M059J (cell line): ENCODE measurements around the gene SMIM41. TPM values are rescaled to one million over a fixed set of nuclear protein-coding genes. Genes with fewer than 3 reads are reported as not detected.

ENCODE experiments used
- DNase-seq: peaks from one replicate; pipeline ENCODE4 v3.0.0-alpha.2; 2012; ENCODE audit warnings: low read depth
- total RNA-seq: library from RNA; depleted of rRNA; stranded (reverse); fragments of >200 nt; shearing (Covaris generic); gene quantifications from 2 replicates; pipeline ENCODE4 v1.2.3, GENCODE V29; 2014

Gene SMIM41
- total RNA-seq, 1 experiment from 2014 or later, result not detected

DNA sequence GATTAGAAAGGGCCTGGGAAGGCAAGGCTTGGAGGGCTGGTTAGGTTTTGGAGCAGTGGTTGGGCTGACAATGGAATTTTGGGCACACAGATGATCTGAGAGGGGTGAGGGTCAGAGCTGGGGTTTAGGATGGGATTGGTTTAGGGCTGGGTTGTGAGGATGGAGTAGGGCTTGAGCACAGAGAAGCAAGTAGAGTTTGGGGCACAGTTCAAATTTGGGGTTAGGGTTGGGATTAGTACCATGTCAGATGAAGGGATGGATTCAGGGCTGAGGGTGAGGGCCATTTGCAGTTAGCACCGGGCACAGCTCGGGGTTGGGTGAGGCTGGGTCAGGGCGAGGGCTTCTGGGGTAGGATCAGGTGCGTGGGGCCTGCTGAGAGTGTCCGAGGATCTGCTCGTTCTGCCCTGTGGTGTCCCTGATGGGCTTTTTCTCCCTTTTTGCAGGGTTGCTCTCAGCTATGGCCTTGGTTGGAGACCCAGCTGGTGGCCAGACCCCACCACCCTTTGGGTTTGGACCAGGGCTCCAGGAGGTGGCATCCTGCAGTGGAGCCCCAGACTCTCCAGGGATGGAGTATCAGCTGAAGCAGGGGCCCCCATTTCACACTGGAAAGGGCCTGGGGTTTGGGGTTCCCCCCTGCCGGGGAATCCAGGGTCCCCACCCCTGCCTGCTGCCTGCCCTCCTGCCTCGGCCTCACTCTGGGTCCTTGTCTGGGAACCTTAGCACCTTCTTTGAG is 66.8 kb downstream of the SMIM41 start:
- DNase-seq, result no peak

DNA sequence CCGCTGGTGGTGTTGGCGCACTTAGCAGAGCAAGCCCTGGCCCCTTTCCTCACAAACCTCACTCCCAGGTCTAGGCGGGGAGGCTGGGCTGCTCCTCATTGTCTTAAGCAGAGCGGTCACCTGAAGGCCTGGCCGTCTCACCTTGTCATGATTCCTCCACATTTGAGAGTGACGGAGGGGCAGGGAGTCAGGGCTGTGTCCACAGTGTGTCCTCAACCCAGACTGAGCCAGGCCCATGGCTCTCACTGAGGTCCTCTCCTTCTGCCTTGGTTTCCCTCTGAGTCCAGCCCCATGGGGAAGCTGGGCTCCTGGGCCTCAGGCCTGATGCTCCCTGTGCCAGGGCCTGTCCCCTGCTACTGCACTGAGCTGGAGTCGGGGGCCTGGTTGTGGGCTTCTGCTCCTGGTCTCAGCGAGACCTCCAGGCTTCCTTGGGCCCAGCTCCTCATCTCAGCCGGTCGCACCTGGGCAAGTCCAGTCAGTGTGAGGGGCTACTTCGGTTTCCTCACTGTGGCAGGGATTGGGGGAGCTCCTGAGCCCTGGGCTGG is 67.4 kb downstream of the SMIM41 start:
- no peak for DNase-seq

DNA sequence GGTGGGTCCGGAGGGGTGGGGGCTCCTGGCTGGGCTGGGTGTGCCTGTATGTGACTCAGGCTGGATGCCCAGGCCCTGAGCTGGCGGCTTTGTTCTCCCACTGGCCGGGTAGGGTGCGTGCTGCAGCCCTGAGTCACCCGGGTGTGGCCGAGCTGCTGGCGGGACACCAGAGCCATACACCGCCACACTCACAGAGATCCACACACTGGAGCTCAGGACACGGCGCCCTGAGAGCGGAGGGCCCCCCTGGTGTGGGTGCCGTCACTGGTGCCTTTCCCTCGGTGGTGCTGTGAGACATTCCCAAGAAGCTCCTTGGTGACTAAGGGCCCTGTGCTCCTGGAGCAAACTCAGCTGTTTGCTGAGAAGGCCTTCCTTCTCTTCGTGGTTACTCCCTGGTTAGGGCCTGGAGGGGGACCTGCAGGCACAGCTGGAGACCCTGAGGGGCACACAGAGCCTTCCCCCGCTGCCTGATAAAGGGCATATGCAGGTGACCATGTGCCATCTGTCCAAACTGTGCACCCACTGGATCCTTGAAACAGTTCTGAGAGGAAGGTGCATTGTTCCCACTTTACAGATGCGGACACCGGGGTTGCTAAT is 68.0 kb downstream of the SMIM41 start:
- peak; percentile 98 for DNase-seq

DNA sequence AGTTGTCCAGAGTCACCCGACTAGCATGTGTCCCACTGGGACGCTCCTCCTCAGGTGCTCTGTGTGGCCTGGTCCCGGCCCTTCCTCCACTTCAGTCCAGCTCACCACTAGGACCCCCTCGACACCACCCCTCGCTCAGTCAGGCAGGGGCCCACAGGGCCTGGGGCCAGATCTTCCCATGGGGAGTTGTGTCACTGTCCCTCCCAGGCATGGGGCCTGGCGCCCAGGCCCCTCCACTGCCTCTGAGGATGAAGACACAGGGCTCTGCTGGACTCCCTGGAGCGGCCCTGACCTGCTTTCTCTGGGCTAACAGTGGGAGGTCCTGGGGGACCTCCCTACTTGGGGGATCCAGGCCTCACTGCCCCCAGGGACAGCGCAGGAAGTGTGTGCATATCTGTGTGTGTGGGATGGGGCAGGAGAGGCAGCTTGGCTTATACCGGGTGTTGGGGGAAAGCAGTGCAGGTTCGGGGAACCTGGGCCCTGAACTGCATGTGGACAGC is 68.5 kb downstream of the SMIM41 start:
- peak; percentile 47 for DNase-seq

DNA sequence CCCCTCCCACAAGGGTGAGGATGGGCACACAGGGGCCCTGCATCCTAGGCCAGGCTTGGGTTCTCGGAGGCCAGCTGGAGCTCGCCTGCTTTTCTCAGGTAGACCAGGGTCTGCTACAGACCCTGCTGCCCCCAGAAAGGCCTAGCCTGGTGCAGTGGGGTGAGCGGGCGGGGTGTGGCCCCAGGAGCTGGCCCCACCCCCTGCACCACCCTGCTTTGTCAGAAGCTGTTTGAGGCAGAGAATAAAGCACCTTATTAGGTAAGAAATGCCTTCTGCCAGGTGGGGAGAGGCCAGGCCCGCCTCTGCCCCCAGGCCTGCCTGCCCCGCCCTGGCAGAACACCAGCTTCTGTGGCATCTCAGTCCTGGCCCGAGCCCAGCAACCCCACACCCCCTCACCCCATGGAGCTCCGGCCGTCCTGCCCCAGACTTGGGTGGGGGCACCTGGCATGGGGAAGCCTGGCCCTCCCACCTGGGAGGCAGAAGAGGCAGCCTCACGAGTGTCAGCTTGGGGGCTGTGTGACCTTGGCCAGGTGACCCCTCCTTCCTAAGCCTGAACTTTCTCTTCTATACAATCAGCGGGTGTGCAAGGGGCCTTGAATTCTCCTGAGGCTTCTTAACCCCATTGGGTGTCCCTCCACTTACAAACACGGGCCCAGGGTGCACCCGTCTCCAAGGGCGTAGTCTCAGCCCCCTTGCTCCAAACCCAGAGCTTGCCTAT is 69.1 kb downstream of the SMIM41 start:
- peak; percentile 90 for DNase-seq

DNA sequence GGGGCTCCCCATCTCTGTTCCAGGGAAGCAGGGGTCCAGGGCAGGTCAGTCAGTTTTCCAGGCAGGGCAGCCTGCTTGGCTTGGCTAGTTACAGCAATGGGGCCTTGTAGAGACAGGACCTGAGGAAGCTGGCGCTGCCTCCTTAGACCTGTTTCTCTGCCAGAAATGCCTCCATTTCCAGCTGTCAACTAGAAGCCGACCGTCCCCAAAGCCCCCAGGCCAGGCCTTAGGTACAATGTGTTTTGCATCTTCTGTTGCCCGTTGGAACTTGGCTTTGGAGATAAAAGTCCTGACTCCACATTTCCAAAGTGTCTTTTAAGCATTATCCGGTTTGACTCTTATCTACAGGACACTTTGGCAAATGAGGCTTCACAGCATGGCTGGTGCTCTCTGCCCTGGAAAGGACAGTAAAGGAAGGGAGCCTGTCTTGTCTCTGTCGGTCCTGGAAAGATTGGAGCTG is 69.7 kb downstream of the SMIM41 start:
- DNase-seq, result no peak

DNA sequence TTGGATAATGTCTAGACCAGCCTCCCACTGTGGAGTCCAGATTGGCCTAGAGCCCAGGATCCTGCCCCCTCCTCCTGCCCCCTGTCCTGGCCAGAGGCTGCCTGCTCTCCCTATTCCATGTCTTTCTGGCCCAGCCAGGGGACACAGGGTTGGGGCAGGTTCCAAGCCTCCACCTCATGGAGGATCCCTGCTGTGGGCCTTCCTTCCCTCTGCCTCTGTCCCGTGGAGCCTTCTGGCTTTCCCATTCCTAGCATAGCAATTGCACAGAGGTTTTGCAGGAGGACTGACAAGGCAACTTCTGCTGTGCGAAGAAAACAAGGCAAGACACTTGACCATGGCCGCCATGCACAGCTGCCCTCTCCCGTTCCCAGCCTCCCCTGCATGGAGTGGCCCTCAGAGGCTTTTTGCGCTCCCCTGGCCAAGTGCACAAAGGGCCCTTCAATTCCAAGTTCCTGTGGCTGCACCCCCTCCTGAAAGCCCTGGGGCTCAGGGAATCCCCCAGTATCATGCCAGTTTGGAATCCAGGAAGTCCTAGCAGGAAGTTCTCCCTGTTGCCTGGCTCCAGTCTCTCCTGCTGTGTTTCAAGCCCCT is 70.2 kb downstream of the SMIM41 start:
- peak; percentile 61 for DNase-seq

DNA sequence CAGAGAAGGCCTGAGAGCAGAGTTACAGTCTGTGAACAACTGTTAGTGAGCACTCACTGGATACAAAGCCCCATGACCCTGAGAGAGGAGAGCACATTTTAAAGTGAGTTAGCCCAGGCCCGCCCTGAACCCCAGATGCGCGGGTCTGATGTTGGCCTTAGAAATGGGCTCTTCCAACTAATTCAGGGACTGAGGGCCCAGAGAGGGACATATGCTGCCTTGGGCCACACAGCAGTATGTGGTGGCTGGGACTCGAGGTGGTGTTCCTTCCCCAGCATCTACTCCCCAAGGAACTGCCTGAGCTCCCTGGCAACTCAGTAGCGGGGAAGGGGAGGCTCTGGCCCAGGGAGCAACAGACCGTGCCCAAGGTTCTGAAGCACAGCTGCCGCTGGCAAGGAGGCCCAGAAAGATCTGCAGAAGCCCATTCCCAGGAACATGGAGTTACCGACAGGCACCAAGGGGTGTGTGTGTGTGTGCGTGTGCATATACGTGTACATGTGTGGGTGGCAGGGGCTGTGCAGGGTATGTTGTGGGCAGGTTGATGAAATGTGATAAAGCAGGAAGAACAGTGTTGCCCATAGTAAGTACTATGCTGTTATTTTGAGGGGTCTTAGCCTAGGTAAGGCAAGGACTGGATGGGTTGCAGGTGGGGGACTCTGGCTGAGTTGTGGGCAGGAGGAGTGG is 71.8 kb downstream of the SMIM41 start:
- DNase-seq, result no peak

DNA sequence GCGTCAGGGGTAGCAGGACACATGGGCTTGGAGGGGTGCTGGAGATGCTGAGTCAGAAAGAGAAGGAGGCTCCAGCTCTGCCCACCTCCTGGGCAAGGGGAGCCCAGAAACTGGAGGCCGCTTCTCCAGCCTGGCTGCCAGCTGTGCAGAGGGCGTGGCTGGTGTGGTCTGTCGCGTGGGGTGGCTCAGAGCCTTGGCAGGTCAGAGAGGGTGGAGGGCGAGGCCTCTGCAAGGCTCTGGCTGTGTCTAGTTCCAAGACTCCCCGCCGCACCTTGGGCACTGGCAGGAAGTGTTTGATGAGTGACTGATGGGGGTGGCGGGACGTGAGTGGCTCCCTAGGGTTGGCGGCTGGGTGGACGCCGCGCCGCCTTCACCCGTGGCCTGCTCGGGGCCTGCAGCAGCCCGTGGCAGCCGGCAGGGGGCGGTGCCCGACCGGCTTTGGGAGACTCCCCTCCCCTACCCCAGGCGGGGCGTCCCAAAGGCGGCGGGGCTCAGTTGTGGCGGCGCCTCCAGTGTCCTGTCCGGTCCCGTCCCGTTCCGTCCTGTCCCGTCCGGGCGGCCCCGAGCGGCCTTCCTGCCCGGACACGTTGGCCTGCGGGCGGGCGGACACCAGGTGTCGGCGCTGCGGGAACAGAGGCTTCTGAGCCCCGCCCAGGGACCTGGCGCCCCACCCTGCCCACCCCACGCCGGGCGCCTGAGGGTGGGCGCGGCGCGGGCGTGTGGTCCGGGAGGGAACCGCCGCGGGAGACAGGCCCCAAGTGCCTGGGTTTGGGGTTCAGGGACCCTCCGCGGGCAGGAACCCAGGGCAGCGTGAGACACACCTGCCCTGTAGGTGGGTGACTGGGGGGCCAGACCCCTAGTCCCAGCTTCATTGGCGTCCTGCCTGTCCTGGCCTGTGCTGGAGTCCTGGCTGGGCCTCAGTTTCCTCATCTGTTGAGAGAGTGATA is 72.6 kb downstream of the SMIM41 start:
- peak; percentile 59 for DNase-seq

DNA sequence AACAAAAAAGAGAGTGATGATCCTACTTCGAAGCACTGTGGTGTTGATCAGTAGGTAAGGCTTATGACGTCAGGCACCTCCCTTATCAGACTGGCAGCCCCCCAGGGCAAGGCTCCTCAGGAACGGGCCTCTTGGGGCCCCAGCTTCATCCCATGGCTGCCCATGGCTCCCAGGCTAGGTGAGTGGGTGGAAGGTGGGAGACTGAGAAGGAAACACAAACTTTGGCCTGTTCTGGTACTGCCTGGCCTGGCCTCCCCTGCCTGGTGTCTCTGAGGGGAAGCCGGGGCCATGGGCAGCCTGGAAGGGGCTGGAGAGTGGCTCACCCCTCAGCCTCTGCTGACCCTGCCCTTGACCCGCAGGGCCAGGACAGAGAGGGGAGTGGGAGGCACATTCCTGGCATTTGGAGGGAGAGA is 73.4 kb downstream of the SMIM41 start:
- DNase-seq, result no peak

DNA sequence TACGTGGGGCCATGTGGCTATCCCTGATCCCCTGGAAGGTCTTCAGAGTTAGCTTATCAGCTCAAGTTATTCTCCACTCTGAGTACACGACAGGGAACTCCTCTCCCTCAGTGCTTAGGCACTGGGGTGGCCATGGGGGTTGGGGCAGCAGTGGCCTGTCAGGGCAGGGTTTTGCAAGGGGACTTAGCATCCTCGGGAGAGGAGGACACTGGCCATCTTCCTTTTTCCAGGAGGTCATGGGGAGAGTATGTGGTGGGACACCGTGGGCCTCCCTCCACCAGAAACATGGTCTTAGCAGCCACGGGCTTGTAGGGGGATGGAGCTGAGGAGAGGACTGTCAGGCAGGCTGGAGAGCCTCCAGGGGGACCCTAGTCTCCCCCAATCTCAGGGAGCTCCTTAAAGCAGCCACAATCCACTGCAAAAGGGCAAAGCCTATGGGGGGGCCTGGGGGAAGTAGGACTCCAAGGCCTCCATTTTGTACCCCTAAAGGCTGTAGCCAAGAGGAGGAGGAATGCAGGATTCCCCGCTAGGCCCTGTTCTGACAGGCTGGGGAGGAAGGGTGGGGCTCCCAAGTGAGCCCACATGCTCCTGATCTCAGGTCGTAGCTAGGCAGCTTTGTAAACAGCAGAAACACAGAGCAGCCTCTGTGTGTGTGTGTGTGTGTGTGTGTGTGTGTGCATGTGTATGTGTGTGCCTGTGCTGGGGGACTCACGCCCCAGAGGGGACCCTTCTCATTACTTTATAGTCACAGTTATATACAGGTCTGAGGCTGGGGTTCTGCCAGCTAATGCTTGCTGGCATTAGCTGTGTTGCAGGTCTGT is 75.8 kb downstream of the SMIM41 start:
- peak; percentile 64 for DNase-seq

DNA sequence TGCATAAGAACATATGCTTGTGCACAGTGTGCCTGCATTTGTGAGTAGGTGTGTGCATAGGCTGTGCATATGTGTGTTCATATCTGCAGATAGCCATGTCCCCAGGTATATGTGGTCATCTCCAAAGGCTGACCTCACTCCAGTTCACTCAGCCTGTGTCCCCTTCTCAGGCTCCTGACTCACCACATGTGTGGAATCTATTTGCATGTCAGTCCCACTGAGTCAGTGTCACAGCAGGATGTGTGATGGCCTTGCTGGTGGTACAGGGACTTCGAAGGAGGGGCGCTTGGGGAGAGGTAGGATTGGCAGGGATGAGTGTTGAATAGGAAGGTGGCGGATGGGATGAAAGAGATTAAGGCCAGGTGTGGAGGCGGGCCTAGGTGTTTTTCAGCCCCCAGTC is 76.8 kb downstream of the SMIM41 start:
- DNase-seq, result peak; percentile 78

DNA sequence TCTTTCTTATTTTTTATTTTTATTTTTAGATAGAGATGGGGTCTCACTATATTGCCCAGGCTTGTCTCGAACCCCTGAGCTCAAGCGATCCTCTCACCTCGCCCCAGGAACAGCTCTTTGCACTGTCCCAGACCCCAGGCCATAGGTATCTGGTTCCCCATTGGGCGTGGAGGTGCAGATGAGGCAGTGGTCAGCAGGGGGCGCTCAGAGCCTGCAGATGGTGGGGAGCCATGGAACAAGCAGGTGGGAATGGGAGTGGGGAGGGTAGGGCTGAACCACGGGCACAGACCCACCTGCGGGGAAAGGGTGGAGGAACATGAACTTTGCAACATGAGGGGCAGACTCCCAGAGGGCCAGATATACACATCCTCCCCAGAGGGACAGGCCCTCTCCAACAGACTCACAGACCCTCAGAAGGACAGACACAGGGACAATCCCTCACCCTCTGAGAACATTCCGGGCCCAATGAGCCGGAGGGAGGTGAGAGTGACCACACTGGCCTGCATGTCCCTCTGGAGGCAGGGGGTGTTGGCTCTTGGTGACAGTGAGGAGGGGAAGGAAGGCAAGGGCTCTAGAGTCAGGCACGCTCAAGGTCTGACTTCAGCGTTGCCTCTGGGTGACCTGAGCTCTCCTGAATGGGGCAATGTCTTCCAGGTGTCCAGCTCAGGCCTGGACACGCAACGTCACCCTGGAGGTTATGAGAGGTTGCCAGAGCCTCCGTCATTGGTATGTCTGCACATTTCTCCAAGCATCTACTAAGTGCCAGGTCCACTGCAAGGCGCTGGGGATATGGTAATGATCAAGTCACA is 77.5 kb downstream of the SMIM41 start:
- peak; percentile 61 for DNase-seq

DNA sequence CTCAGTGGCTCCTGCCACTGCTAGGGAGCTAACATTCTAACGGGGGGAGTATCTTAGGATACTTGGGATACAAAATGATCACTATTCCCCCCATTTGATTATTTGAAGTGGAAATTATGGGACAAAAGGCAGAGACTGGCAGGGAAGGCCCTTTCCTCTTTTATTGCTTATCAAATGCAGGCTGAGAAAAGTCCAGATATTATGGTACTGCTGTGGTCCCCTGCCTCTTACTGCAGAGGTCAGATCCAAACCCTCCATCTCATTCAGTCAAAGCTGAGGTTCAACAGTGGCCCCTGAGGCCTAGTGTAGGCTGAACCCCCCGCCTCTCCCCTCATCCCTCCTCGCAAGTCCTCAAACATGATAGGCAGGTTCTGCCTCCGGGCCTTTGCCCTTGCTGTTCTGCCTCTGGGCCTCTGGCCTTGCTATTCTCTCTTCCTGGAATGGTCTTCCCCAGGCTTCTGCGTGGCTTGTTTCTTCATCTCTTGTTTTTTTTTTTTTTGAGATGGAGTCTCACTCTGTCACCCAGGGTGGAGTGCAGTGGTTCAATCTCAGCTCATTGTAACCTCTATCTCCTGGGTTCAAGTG is 78.2 kb downstream of the SMIM41 start:
- no peak for DNase-seq
